AG09319 (cell line): Measurements from ENCODE around the gene HIF1A.

Source experiments
- DNase-seq: peaks from one replicate; pipeline ENCODE4 v3.0.0-alpha.2; 2010; ENCODE audit warnings: low read depth; ENCODE audit errors: extremely low read depth
- TF ChIP-seq, protein P1 (sequence below): IDR thresholded peaks from 2 replicates; pipeline ENCODE4 v1.5.1; 2011; ENCODE audit warnings: low read depth, mild to moderate bottlenecking, inconsistent platforms, low read length, moderate library complexity

HIF1A gene

DNA sequence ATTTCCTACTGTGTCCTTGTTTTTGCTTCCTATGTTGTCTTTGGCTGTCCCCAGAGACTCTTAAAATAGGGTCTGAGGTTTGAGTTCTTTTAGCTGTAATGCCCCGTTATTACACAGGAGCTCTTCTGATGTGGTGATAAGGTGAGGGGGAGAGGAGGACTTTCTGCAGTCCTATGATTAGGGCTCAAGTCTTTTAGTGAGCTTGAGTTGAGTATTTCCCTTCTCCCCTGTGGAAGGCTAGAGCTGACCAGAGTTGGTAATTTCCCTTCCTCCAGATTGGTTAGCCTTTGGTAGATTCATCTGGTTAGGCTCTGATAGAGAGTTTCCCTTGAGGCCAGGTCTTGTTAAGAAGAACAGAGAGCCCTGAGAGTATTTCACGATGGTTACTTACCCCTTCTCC is 4.3 kb upstream of the HIF1A start:
- DNase-seq = no peak
- TF ChIP-seq, protein P1, sequence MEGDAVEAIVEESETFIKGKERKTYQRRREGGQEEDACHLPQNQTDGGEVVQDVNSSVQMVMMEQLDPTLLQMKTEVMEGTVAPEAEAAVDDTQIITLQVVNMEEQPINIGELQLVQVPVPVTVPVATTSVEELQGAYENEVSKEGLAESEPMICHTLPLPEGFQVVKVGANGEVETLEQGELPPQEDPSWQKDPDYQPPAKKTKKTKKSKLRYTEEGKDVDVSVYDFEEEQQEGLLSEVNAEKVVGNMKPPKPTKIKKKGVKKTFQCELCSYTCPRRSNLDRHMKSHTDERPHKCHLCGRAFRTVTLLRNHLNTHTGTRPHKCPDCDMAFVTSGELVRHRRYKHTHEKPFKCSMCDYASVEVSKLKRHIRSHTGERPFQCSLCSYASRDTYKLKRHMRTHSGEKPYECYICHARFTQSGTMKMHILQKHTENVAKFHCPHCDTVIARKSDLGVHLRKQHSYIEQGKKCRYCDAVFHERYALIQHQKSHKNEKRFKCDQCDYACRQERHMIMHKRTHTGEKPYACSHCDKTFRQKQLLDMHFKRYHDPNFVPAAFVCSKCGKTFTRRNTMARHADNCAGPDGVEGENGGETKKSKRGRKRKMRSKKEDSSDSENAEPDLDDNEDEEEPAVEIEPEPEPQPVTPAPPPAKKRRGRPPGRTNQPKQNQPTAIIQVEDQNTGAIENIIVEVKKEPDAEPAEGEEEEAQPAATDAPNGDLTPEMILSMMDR = no peak

DNA sequence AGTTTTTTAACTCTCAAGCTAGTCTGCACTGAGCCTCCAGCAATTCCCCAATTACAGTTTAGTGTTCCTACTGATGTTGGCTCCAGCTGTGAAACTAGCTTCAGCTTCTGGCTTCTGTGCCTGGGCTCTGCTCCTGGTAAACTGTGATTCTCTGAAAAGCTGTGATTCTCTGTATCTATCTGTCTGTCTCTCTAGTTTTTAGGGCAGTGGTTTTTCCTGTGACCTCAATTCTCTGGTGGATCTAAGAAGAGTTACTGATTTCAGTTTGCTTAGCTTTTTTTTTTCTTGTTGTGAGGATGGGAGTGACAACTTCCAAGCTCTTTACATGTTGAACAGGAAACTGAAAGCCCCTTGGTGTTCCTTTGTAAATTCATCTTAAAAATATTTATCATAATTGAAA is 3.8 kb upstream of the HIF1A start:
- DNase-seq = no peak
- TF ChIP-seq, protein P1 = no peak

DNA sequence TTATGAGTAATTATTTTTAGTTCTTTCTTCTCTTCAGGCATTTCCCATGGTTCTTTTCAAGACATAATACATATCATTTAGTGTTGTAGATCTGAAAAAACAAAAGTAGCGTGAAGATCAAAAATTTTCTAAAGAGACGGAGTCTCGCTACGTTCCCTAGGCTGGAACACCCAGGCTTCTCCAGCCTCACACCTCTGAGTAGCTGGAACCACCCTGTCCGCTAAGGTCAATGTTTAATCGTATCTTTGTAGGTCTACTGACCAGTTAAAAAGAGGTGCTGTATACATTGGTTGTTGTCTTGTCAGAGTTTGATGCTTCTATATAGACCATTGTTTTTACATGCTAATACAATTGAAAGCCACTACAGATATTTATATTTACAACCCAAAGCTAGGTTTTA is 1.3 kb upstream of the HIF1A start:
- TF ChIP-seq, protein P1 = no peak
- no peak for DNase-seq

DNA sequence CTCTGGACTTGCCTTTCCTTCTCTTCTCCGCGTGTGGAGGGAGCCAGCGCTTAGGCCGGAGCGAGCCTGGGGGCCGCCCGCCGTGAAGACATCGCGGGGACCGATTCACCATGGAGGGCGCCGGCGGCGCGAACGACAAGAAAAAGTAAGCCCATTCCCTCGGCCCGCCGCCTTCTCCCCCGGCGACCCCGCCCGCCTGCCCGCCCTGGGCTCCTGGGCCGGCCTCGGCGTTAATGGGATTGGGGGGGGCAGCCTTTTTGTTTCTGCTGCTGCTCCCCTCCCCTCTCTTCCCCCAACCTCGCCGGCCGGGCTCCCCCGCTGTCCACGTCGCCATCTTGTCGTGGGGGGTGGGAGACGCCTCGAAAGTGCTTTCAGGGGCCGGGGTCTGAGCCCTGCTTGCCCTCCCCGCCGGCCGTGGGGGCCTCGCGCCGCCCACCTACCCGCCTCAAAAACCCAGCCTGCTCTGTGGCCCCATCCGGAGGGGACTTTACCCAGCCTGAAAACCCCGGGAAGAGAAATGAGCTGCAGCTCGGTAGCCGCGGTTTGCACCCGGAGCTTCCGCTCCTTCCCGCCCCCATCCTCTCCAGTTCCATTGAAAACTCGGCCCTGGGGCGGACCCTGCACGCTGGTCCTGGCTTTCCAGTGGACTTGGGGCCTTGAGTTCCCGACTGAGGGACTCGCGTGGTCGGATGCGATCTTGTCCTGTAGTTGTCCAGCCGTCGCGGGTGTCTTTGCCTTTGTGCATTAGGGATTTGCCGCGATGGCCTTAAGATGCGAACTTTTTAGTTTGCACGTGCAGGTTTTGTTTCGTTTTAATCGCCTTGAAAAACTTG is 598 bp downstream of the HIF1A start:
- DNase-seq = no peak
- TF ChIP-seq, protein P1 = no peak

DNA sequence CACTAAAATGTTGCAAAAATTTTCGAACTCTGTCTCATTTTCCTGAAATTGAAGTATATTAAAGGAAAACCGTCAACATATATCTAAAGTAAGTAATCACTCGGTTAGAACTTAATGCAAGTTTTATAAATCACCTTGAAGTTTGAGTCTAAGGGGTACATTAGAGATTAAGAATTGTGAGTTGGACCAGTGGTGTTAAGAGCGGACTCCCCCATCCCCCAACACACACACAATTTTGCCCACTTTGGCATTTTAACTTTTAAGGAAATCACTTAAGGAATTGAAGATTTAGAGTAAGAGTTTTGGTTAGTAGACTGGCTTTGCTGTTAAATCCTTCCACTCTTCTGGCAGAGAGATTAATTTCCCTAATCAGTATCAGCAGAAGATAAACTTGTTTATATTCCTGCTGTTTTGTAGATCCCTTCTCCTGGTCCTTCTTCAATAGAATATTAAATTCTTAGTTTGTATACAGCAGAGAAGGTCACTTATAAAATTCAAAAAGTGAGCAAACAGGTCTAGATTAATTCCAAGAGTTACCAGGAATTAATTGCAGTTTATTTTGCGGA is 1.5 kb downstream of the HIF1A start:
- TF ChIP-seq, protein P1 = no peak
- no peak for DNase-seq

DNA sequence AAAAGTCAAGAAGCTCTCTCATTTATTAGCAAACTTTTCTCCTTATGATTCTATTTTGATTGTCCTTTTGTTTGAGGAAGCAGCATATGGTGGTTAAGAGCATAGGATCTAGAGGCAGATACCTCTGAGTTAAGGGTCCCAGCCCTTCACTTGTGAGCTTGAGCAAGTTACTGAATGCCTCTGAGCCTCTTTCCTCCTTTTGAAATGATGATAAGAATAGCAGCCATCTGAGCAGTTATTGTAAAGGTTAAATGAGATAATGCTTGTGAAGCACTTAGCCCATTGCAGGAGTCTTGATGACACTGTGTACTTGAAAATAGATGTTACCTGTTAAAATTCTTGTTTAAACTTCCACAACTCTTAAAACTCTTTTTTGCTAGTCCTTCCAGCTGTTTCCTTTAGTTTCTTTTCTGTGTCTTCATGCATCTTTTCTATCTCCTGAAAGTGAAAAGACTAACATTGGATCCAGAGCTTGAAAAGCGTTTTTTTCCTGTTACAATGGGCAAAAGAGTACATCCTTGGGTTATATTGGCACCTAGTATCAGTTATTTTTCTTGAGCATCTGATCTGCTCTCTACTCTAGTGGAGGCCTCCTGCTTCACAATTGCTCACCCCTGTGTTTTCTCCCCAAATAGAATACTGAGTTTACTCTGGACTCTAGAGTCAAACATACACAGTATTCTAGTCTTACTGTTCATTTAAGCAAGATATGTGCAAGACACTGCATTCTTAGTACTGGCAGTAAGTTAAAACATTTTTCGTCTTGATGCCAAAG is 3.1 kb downstream of the HIF1A start:
- DNase-seq = no peak
- TF ChIP-seq, protein P1 = no peak

DNA sequence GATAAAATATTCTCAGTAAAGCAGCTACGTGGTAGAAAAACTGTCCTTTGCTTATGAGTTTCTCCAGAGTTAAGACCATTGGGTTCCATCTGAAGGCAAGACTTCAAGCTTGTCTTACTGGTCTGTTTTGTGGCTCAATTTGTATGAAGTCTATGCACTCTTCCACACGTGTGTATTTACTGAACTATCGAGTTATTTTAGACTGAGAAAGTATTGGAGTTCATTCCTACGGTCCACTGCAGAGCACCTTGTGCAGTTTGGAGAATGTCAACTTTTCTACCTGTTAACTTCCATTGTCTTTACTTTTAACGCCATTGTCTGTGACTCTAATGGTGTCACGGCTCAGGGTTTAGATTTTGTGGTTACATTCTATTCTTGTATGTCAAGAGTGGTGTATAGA is 3.7 kb downstream of the HIF1A start:
- TF ChIP-seq, protein P1 = no peak
- no peak for DNase-seq
